Heart left ventricle (tissue), 16 donors: ENCODE measurements around the gene MTFR2. TPM values are rescaled to one million over a fixed set of nuclear protein-coding genes. Genes with fewer than 3 reads are reported as not detected.

Experiments used
- ATAC-seq, 4 donors: fragments of 200-7000 bp; cut with Tn5 transposase; one replicate each; pipeline ENCODE4 v1.9.1; 2020 to 2022; ENCODE audit warnings: moderate library complexity in 4 of 4, mild to moderate bottlenecking in 3 of 4, moderate number of reproducible peaks in 1 of 4
- DNase-seq, 5 donors: peaks; one replicate each; pipeline ENCODE4 v3.0.0-alpha.2; 2020
- H3K27ac ChIP-seq, 12 donors: fragments of 200-600 bp; sonication (generic) in 4 of 12; one replicate each; pipeline versions ENCODE4 v1.5.0 to v1.8.0; 2016 to 2022; ENCODE audit warnings: mild to moderate bottlenecking in 2 of 12
- H3K27me3 ChIP-seq, 9 donors: fragments of 200-600 bp; sonication (generic) in 2 of 9; one replicate each; pipeline versions ENCODE4 v1.5.1 to v1.8.0; 2016 to 2022; ENCODE audit warnings: mild to moderate bottlenecking in 3 of 9
- H3K36me3 ChIP-seq, 9 donors: fragments of 200-600 bp; sonication (generic) in 2 of 9; one replicate each; pipeline versions ENCODE4 v1.5.0 to v1.8.0; 2018 to 2022; ENCODE audit warnings: mild to moderate bottlenecking in 2 of 9
- H3K4me1 ChIP-seq, 12 donors: fragments of 200-600 bp; sonication (generic) in 4 of 12; one replicate each; pipeline versions ENCODE4 v1.5.0 to v1.8.0; 2016 to 2022; ENCODE audit warnings: mild to moderate bottlenecking in 3 of 12
- H3K4me3 ChIP-seq, 12 donors: fragments of 200-600 bp; sonication (generic) in 4 of 12; one replicate each; pipeline versions ENCODE4 v1.5.0 to v1.8.0; 2017 to 2022; ENCODE audit warnings: mild to moderate bottlenecking in 9 of 12, moderate library complexity in 4 of 12
- H3K9me3 ChIP-seq, 12 donors: fragments of 200-600 bp; sonication (generic) in 4 of 12; one replicate each; pipeline versions ENCODE4 v1.5.0 to v1.8.0; 2016 to 2022; ENCODE audit warnings: mild to moderate bottlenecking in 1 of 12
- CTCF ChIP-seq, 12 donors: fragments of 200-600 bp; sonication (generic) in 4 of 12; IDR thresholded peaks; one replicate each; pipeline versions ENCODE4 v1.5.0 to v1.8.0; 2018 to 2022; ENCODE audit warnings: antibody characterized with exemption in 12 of 12, mild to moderate bottlenecking in 5 of 12
- POLR2A ChIP-seq, 2 donors: fragments of 450-650 bp; IDR thresholded peaks; one replicate each; pipeline ENCODE4 v1.6.1; 2017; ENCODE audit warnings: antibody characterized with exemption in 2 of 2, mild to moderate bottlenecking in 2 of 2, moderate library complexity in 2 of 2
- WGBS, 4 donors: extraction: QIAGEN DNeasy Blood & Tissue Kit in 2 of 4; methylation state at CpG; one replicate each; pipeline versions ENCODE4 v1.1.5 to v1.1.7; 2013 to 2018; 5-methylcytosine and 5-hydroxymethylcytosine counted together
- intact Hi-C, 10 donors: fragments of 100-400 bp; cut with DNase I; formaldehyde crosslinking; loops; one replicate each; pipeline versions ENCODE4 v1.11.1 to v1.14.2; 2022
- polyA plus RNA-seq, 2 donors: library from polyadenylated mRNA; stranded (reverse); fragments of 200-250 nt; gene quantifications; one replicate each; pipeline ENCODE4 v1.2.3, GENCODE V29; 2013
- total RNA-seq, 9 donors: library from RNA; depleted of rRNA in 2 of 9; stranded (reverse); fragments of >200 nt in 2 of 9; fragmentation: NEBNext Ultra II Directional in 3 of 9; extraction: Animal tissue kit (Norgen Biotek cat#: 25700) in 3 of 9; gene quantifications; one replicate each; pipeline versions ENCODE4 v1.1.0 to v1.2.4, GENCODE V29; 2016 to 2023
- donor health status: ischemic (EF 13 %, LVEDD 7.1; RV severe dilation, severe dysfunction).
- donor health status: healthy with polysubstance abuse.
- donor health status: DM: no; HTN: yes; CAD: no.
- donor health status: DM: no; HTN: no; CAD: no.
- donor health status: ischemic (EF 25% LVEDD 6.9; RV normal size, moderate dysfunction).
- donor health status: ischemic (EF 25% LVEDD 5.7; RV mildly dilated, moderate dysfunction).
- donor health status: healthy.
- donor health status: DM: yes; HTN: yes; CAD: no.
- donor health status: ischemic (EF 35%, LVEDD 5.7; RV mildly dilated, moderate dysfunction).
- donor health status: nonischemic (EF 11% LVEDD 7.7; RV severe dilation, severe dysfunction).
- donor health status: DM: yes; HTN: yes; CAD: no.
- donor health status: PGD.
- donor health status: ischemic (EF 29% LVEDD 5.4; RV normal size, mild dysfunction).
- donor health status: nonischemic (EF 23%, LVEDD 6.1; RV moderate dilation, normal function).

The MTFR2 gene
- total and polyA plus RNA-seq, 11 donors: 0.15 to 1.0 (median 0.30) TPM; not detected in 6

GRCh38 chr6:136191606-136192312 lies 58.4 kb downstream of the MTFR2 start:
- no peak for ATAC-seq
- 94 to 97% (median 95%) methylated on average over 32 of the region's 32 CpGs for WGBS, 4 donors
- Histone ChIP-seq H3K27ac (no peak overlapping the region), H3K4me3 (no peak overlapping the region), H3K27me3 (no peaks in the 10 kb centered on the region), H3K9me3 (no peaks in the 10 kb centered on the region), H3K4me1 (no peaks in the 10 kb centered on the region), H3K36me3 (peaks cover 0 to 64% (median 24%) of the 10 kb centered on the region in 9 donors)
- intact Hi-C loops: no loop called here
- TF ChIP-seq POLR2A (IDR thresholded peaks at IDR 0.05) (no peak), CTCF (IDR thresholded peaks at IDR 0.05) (no peak)
- no peak for DNase-seq

- no peak for ATAC-seq
- Histone ChIP-seq H3K4me1 (no peaks in the 10 kb centered on the region), H3K27ac (no peak overlapping the region), H3K4me3 (no peak overlapping the region), H3K36me3 (peaks cover 0 to 86% (median 24%) of the 10 kb centered on the region in 9 donors), H3K9me3 (no peaks in the 10 kb centered on the region), H3K27me3 (no peaks in the 10 kb centered on the region)
- DNase-seq: no peak
- intact Hi-C loops: no loop called here
- TF ChIP-seq CTCF (IDR thresholded peaks at IDR 0.05): no peak
- TF ChIP-seq POLR2A (IDR thresholded peaks at IDR 0.05): no peak
- WGBS, 4 donors: 91 to 98% (median 97%) methylated on average over 3 of the region's 3 CpGs
These were observed 61.0 kb downstream of the MTFR2 start for GRCh38 chr6:136189104-136189503.

DNA sequence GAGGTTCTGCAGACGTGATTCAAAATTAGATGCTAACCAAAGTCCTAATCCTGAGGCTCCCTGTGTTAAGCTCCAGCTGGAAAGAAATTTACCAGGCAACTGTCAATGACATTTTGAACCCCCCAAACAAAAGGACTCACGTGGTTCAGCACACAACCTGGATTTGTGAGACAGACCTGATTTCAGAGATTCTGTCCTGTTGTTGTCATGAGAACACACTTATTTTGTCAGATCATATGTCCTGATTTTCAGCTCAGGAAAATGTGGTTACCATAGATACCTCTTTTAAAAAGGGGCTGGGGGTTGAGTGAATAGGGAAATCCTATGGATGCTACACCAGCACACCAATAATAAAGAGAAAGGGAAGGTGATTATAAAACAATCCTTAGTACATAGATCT lies 61.6 kb downstream of the MTFR2 start:
- ATAC-seq (no peak), DNase-seq (no peak)
- H3K4me1 ChIP-seq: no peaks in the 10 kb centered on the region
- intact Hi-C loops: no loop called here
- H3K27ac ChIP-seq: no peak overlapping the region
- H3K36me3 ChIP-seq: peaks cover 0 to 91% (median 24%) of the 10 kb centered on the region in 9 donors
- no peaks in the 10 kb centered on the region for H3K27me3 ChIP-seq
- H3K9me3 ChIP-seq: no peaks in the 10 kb centered on the region
- 77 to 91% (median 83%) methylated on average over 2 of the region's 2 CpGs for WGBS, 4 donors
- no peak for TF ChIP-seq POLR2A (IDR thresholded peaks at IDR 0.05)
- no peak for TF ChIP-seq CTCF (IDR thresholded peaks at IDR 0.05)
- H3K4me3 ChIP-seq: no peak overlapping the region

- H3K27me3 ChIP-seq: no peaks in the 10 kb centered on the region
- no peak for ATAC-seq
- DNase-seq: no peak
- H3K9me3 ChIP-seq: no peaks in the 10 kb centered on the region
- TF ChIP-seq POLR2A (IDR thresholded peaks at IDR 0.05) (no peak), CTCF (IDR thresholded peaks at IDR 0.05) (no peak)
- 97 to 100% (median 100%) methylated on average over 1 of the region's 1 CpG for WGBS, 4 donors
- intact Hi-C loops: no loop called here
- H3K4me1 ChIP-seq: peaks cover 0 to 10% (median 2%) of the 10 kb centered on the region in 12 donors
- no peak overlapping the region for H3K4me3 ChIP-seq
- peaks cover 0 to 80% (median 11%) of the 10 kb centered on the region in 9 donors for H3K36me3 ChIP-seq
- no peak overlapping the region for H3K27ac ChIP-seq
These were observed 63.7 kb downstream of the MTFR2 start for GRCh38 chr6:136186363-136186762.
